Parathyroid adenoma (tissue), 2 donors: ENCODE measurements around the gene DNAJA4.

ENCODE experiments used
- H2AFZ ChIP-seq: fragments of 300-600 bp; sonication (generic); one replicate; pipeline ENCODE4 v1.7.0; 2017; ENCODE audit warnings: antibody characterized with exemption, mild to moderate bottlenecking
- H3K27ac ChIP-seq: fragments of 300-600 bp; sonication (generic); one replicate; pipeline ENCODE4 v1.7.0; 2017
- H3K27me3 ChIP-seq: fragments of 300-600 bp; sonication (generic); one replicate; pipeline ENCODE4 v1.7.0; 2017; ENCODE audit warnings: low read length; ENCODE audit not compliant: control insufficient read depth, insufficient read depth
- H3K36me3 ChIP-seq: fragments of 300-600 bp; sonication (generic); one replicate; pipeline ENCODE4 v1.7.0; 2017; ENCODE audit warnings: low read length; ENCODE audit not compliant: control insufficient read depth, insufficient read depth
- H3K4me1 ChIP-seq: fragments of 300-600 bp; sonication (generic); one replicate; pipeline ENCODE4 v1.7.0; 2017; ENCODE audit warnings: control low read depth
- H3K4me2 ChIP-seq: fragments of 300-600 bp; sonication (generic); one replicate; pipeline ENCODE4 v1.7.0; 2017; ENCODE audit warnings: low read length
- H3K4me3 ChIP-seq: fragments of 300-600 bp; sonication (generic); one replicate; pipeline ENCODE4 v1.7.0; 2017; ENCODE audit warnings: low read depth, low read length
- H3K79me2 ChIP-seq: fragments of 300-600 bp; sonication (generic); one replicate; pipeline ENCODE4 v1.7.0; 2017; ENCODE audit warnings: control low read depth
- H3K9ac ChIP-seq: fragments of 300-600 bp; sonication (generic); one replicate; pipeline ENCODE4 v1.7.0; 2017; ENCODE audit warnings: mild to moderate bottlenecking
- H3K9me3 ChIP-seq: fragments of 300-600 bp; sonication (generic); one replicate; pipeline ENCODE4 v1.7.0; 2017; ENCODE audit warnings: low read length; ENCODE audit not compliant: control insufficient read depth
- CTCF ChIP-seq: fragments of 300-600 bp; sonication (generic); IDR thresholded peaks from one replicate; pipeline ENCODE4 v1.7.0; 2017; ENCODE audit warnings: antibody characterized with exemption, mild to moderate bottlenecking
- donor health status: primary hyperparathyroidism.

Gene DNAJA4

GRCh38 chr15:78291698-78292097 is 27.3 kb downstream of the DNAJA4 start:
- no peak overlapping the region for H2AFZ ChIP-seq
- H3K27me3 ChIP-seq: no peaks in the 10 kb centered on the region
- no peaks in the 10 kb centered on the region for H3K4me1 ChIP-seq
- H3K9me3 ChIP-seq: no peaks in the 10 kb centered on the region
- H3K4me2 ChIP-seq: no peak overlapping the region
- no peaks in the 10 kb centered on the region for H3K79me2 ChIP-seq
- no peak for TF ChIP-seq CTCF
- H3K4me3 ChIP-seq: no peak overlapping the region
- no peak overlapping the region for H3K27ac ChIP-seq
- H3K9ac ChIP-seq: no peak overlapping the region
- H3K36me3 ChIP-seq: no peaks in the 10 kb centered on the region

- H3K4me1 ChIP-seq: no peaks in the 10 kb centered on the region
- no peak overlapping the region for H3K4me2 ChIP-seq
- no peaks in the 10 kb centered on the region for H3K79me2 ChIP-seq
- H3K9ac ChIP-seq: no peak overlapping the region
- no peak for TF ChIP-seq CTCF
- H3K36me3 ChIP-seq: no peaks in the 10 kb centered on the region
- no peak overlapping the region for H3K4me3 ChIP-seq
- H3K27me3 ChIP-seq: no peaks in the 10 kb centered on the region
- H2AFZ ChIP-seq: no peak overlapping the region
- no peak overlapping the region for H3K27ac ChIP-seq
- no peaks in the 10 kb centered on the region for H3K9me3 ChIP-seq
These were observed 27.9 kb downstream of the DNAJA4 start for GRCh38 chr15:78292219-78292618.

- Histone ChIP-seq H3K9ac (no peak within 1 kb of the TSS), H3K79me2 (no peaks in the 10 kb centered on the region)
These were observed 35.0 kb downstream of the DNAJA4 start, which contains the start of gene SKIC8 for GRCh38 chr15:78299101-78299930. SKIC8 (minus strand) TSS chr15:78299609; CDS start chr15:78295686, 3,923 bp downstream.

GRCh38 chr15:78301326-78301725 is 37.0 kb downstream of the DNAJA4 start:
- Histone ChIP-seq H3K4me1 (no peaks in the 10 kb centered on the region), H3K27me3 (no peaks in the 10 kb centered on the region), H3K4me3 (no peak overlapping the region), H3K9ac (no peak overlapping the region), H3K36me3 (no peaks in the 10 kb centered on the region), H2AFZ (no peak overlapping the region), H3K4me2 (no peak overlapping the region), H3K9me3 (no peaks in the 10 kb centered on the region), H3K27ac (no peak overlapping the region), H3K79me2 (no peaks in the 10 kb centered on the region)
- TF ChIP-seq CTCF: no peak

More at GRCh38 chr15:78299101-78299930, 35.0 kb downstream of the DNAJA4 start, which contains the start of gene SKIC8:
- no peak for TF ChIP-seq CTCF
- peak within 1 kb of the TSS; percentile 76 for H3K4me2 ChIP-seq
- H2AFZ ChIP-seq: peak within 1 kb of the TSS; percentile 90
- H3K9me3 ChIP-seq: no peaks in the 10 kb centered on the region
- no peaks in the 10 kb centered on the region for H3K4me1 ChIP-seq
- no peaks in the 10 kb centered on the region for H3K27me3 ChIP-seq
- H3K36me3 ChIP-seq: no peaks in the 10 kb centered on the region
- peak within 1 kb of the TSS; percentile 62 for H3K27ac ChIP-seq
- peak within 1 kb of the TSS; percentile 88 for H3K4me3 ChIP-seq
